CD4-positive, alpha-beta memory T cell (primary cell): Measurements from ENCODE around the gene SLX9. TPM values are rescaled to one million over a fixed set of nuclear protein-coding genes. Genes with fewer than 3 reads are reported as not detected.
A peak's percentile ranks its signal among the peaks of the same experiment; 100 is the strongest.

ENCODE experiments used
- CTCF ChIA-PET: fragments of 350-600 bp; sonication (Branson Sonifier 250); formaldehyde crosslinking; loops from one replicate; lab custom pipeline; 2021; ENCODE audit warnings: inconsistent platforms; ENCODE audit not compliant: partially characterized antibody; lab: Charles Lee
- POLR2A ChIA-PET: fragments of 350-600 bp; sonication (Branson Sonifier 250); formaldehyde crosslinking; loops from one replicate; lab custom pipeline; 2021; ENCODE audit not compliant: partially characterized antibody; lab: Charles Lee
- DNase-seq, 5 donors: peaks; one replicate each; pipeline versions ENCODE4 v3.0.0 to v3.0.0-alpha.2; 2020 to 2022; ENCODE audit warnings: mixed read lengths in 1 of 5
- H3K27ac ChIP-seq: one replicate; pipeline ENCODE4 v1.7.0; 2013; ENCODE audit warnings: low read depth, low read length
- H3K27me3 ChIP-seq: 2 replicates; pipeline ENCODE4 v1.7.0; 2013; ENCODE audit warnings: mild to moderate bottlenecking, low read length, moderate library complexity; ENCODE audit not compliant: insufficient read depth
- H3K36me3 ChIP-seq: 2 replicates; pipeline ENCODE4 v1.7.0; 2013; ENCODE audit warnings: mild to moderate bottlenecking, low read length, moderate library complexity; ENCODE audit not compliant: insufficient read depth
- H3K4me1 ChIP-seq: 2 replicates; pipeline ENCODE4 v1.7.0; 2013; ENCODE audit warnings: mild to moderate bottlenecking, low read length, moderate library complexity; ENCODE audit not compliant: insufficient read depth
- H3K4me3 ChIP-seq, 2 donors: one replicate each; pipeline ENCODE4 v1.7.0; 2013; ENCODE audit warnings: low read length in 2 of 2, mild to moderate bottlenecking in 1 of 2
- H3K9me3 ChIP-seq, 2 donors: one replicate each; pipeline ENCODE4 v1.7.0; 2013; ENCODE audit warnings: low read length in 2 of 2, control low read depth in 1 of 2; ENCODE audit not compliant: control insufficient read depth in 1 of 2
- H3K27ac Mint-ChIP-seq, 7 donors: one replicate each; pipeline ENCODE4 v1.8.0; 2020 to 2021; ENCODE audit warnings: mixed read lengths in 7 of 7, mild to moderate bottlenecking in 6 of 7, inconsistent platforms in 3 of 7, moderate library complexity in 3 of 7
- H3K27me3 Mint-ChIP-seq, 2 donors: one replicate each; pipeline ENCODE4 v1.8.0; 2020 to 2021; ENCODE audit warnings: mixed read lengths in 2 of 2
- H3K36me3 Mint-ChIP-seq, 2 donors: one replicate each; pipeline ENCODE4 v1.8.0; 2020 to 2021; ENCODE audit warnings: mixed read lengths in 2 of 2, inconsistent platforms in 1 of 2, mild to moderate bottlenecking in 1 of 2
- H3K4me1 Mint-ChIP-seq, 4 donors: one replicate each; pipeline ENCODE4 v1.8.0; 2020 to 2021; ENCODE audit warnings: mixed read lengths in 4 of 4, mild to moderate bottlenecking in 1 of 4
- H3K4me3 Mint-ChIP-seq, 8 donors: one replicate each; pipeline ENCODE4 v1.8.0; 2020 to 2021; ENCODE audit warnings: mixed read lengths in 8 of 8, mild to moderate bottlenecking in 7 of 8, moderate library complexity in 6 of 8, inconsistent platforms in 3 of 8
- H3K9me3 Mint-ChIP-seq, 8 donors: one replicate each; pipeline ENCODE4 v1.8.0; 2020 to 2021; ENCODE audit warnings: mixed read lengths in 8 of 8, mild to moderate bottlenecking in 5 of 8, inconsistent platforms in 3 of 8, moderate library complexity in 1 of 8
- intact Hi-C: fragments of 100-400 bp; cut with micrococcal nuclease; formaldehyde crosslinking; loops from one replicate; pipeline ENCODE4 v1.15.1; 2023
- polyA plus RNA-seq, 2 donors: library from polyadenylated mRNA; unstranded; fragments of 300-500 nt; fragmentation: Illumina TruSeq; gene quantifications; one replicate each; pipeline ENCODE4 v1.2.3, GENCODE V29; 2021
- total RNA-seq, 2 experiments: library from RNA; stranded (reverse); gene quantifications; one replicate each; pipeline ENCODE4 v1.2.3, GENCODE V29; 2021

The SLX9 gene
- total and polyA plus RNA-seq, 4 experiments from 2014 or later: 9.4 to 21.6 (median 15.4) TPM

- H3K4me3 Mint-ChIP-seq: no peak overlapping the region
- intact Hi-C loops: no loop called here
- Histone ChIP-seq H3K27ac (no peak overlapping the region), H3K4me3 (no peak overlapping the region), H3K27me3 (no peaks in the 10 kb centered on the region), H3K36me3 (peaks cover 10% of the 10 kb centered on the region), H3K4me1 (peaks cover 8% of the 10 kb centered on the region), H3K9me3 (no peaks in the 10 kb centered on the region)
- POLR2A ChIA-PET: no interaction called here
- no peaks in the 10 kb centered on the region for H3K9me3 Mint-ChIP-seq
- H3K27me3 Mint-ChIP-seq: no peaks in the 10 kb centered on the region
- H3K4me1 Mint-ChIP-seq: peaks cover 4 to 18% (median 9%) of the 10 kb centered on the region in 4 donors
- DNase-seq: no peak
- H3K36me3 Mint-ChIP-seq: peaks cover 13 to 31% of the 10 kb centered on the region in 2 donors
- CTCF ChIA-PET: interaction anchor here (14.6 to 16.7 kb wide), 2 partner anchors 174 to 185 kb away, joined by 252 to 363 read pairs; no protein-coding TSS in a partner anchor
- no peak overlapping the region for H3K27ac Mint-ChIP-seq
Measured at GRCh38 chr21:44954281-44954771, 14.5 kb downstream of the SLX9 start.

- Mint-ChIP-seq H3K27ac (peak overlapping the region in 1 of 7 donors; percentile 18), H3K4me3 (no peak overlapping the region), H3K9me3 (no peaks in the 10 kb centered on the region), H3K27me3 (no peaks in the 10 kb centered on the region), H3K36me3 (peaks cover 14 to 28% of the 10 kb centered on the region in 2 donors), H3K4me1 (peaks cover 2 to 10% (median 3%) of the 10 kb centered on the region in 4 donors)
- Histone ChIP-seq H3K9me3 (no peaks in the 10 kb centered on the region), H3K27me3 (no peaks in the 10 kb centered on the region), H3K27ac (no peak overlapping the region), H3K36me3 (peaks cover 10% of the 10 kb centered on the region), H3K4me3 (no peak overlapping the region), H3K4me1 (no peaks in the 10 kb centered on the region)
- no peak for DNase-seq
- ChIA-PET POLR2A (no interaction called here), CTCF (interaction anchor here (0.8 to 16.7 kb wide), 4 partner anchors 162 to 183 kb away, joined by 3 to 363 read pairs (median 4); no protein-coding TSS in a partner anchor)
- intact Hi-C loops: no loop called here
Measured at GRCh38 chr21:44955141-44955797, 15.4 kb downstream of the SLX9 start.

- H3K9me3 ChIP-seq: no peaks in the 10 kb centered on the region
- no peaks in the 10 kb centered on the region for H3K4me1 ChIP-seq
- no peak for DNase-seq
- Mint-ChIP-seq H3K4me1 (peaks cover 2 to 8% (median 3%) of the 10 kb centered on the region in 4 donors), H3K4me3 (no peak overlapping the region), H3K27ac (peak overlapping the region in 1 of 7 donors; percentile 18), H3K27me3 (no peaks in the 10 kb centered on the region), H3K36me3 (peaks cover 19 to 32% of the 10 kb centered on the region in 2 donors), H3K9me3 (no peaks in the 10 kb centered on the region)
- peaks cover 10% of the 10 kb centered on the region for H3K36me3 ChIP-seq
- H3K27ac ChIP-seq: no peak overlapping the region
- no peak overlapping the region for H3K4me3 ChIP-seq
- ChIA-PET POLR2A (no interaction called here), CTCF (interaction anchor here (1.0 to 16.7 kb wide), 3 partner anchors 173 to 182 kb away, joined by 3 to 363 read pairs (median 4); no protein-coding TSS in a partner anchor)
- intact Hi-C loops: no loop called here
- no peaks in the 10 kb centered on the region for H3K27me3 ChIP-seq
Measured at GRCh38 chr21:44955798-44956175, 16.0 kb downstream of the SLX9 start.

- ChIA-PET CTCF (interaction anchor here (1.0 to 16.7 kb wide), 2 partner anchors 172 to 180 kb away, joined by 3 to 363 read pairs; no protein-coding TSS in a partner anchor), POLR2A (no interaction called here)
- H3K4me1 ChIP-seq: no peaks in the 10 kb centered on the region
- no peak overlapping the region for H3K4me3 ChIP-seq
- no peak overlapping the region for H3K27ac Mint-ChIP-seq
- no peaks in the 10 kb centered on the region for H3K9me3 ChIP-seq
- no peak for DNase-seq
- H3K9me3 Mint-ChIP-seq: no peaks in the 10 kb centered on the region
- intact Hi-C loops: no loop called here
- H3K27me3 Mint-ChIP-seq: no peaks in the 10 kb centered on the region
- no peak overlapping the region for H3K4me3 Mint-ChIP-seq
- H3K4me1 Mint-ChIP-seq: peaks cover 2 to 8% (median 3%) of the 10 kb centered on the region in 4 donors
- H3K27me3 ChIP-seq: no peaks in the 10 kb centered on the region
- H3K36me3 Mint-ChIP-seq: peaks cover 23 to 34% of the 10 kb centered on the region in 2 donors
- H3K27ac ChIP-seq: no peak overlapping the region
- peaks cover 5% of the 10 kb centered on the region for H3K36me3 ChIP-seq
Measured at GRCh38 chr21:44956356-44957046, 16.7 kb downstream of the SLX9 start.

- H3K36me3 ChIP-seq: peaks cover 4% of the 10 kb centered on the region
- intact Hi-C loops: no loop called here
- no peaks in the 10 kb centered on the region for H3K27me3 Mint-ChIP-seq
Measured at GRCh38 chr21:44957047-44957831, 17.4 kb downstream of the SLX9 start.

GRCh38 chr21:44957901-44958451 lies 18.1 kb downstream of the SLX9 start:
- H3K27me3 ChIP-seq: no peaks in the 10 kb centered on the region
- Mint-ChIP-seq H3K36me3 (peaks cover 32 to 38% of the 10 kb centered on the region in 2 donors), H3K4me3 (no peak overlapping the region), H3K27ac (peak overlapping the region in 1 of 7 donors; percentile 41), H3K9me3 (no peaks in the 10 kb centered on the region), H3K27me3 (no peaks in the 10 kb centered on the region), H3K4me1 (peaks cover 4 to 5% (median 5%) of the 10 kb centered on the region in 4 donors)
- no peaks in the 10 kb centered on the region for H3K4me1 ChIP-seq
- CTCF ChIA-PET: interaction anchor here (0.8 to 2.2 kb wide), 3 partner anchors 8 to 180 kb away, joined by 3 to 10 read pairs (median 4); no protein-coding TSS in a partner anchor
- no peak overlapping the region for H3K27ac ChIP-seq
- DNase-seq: no peak
- peaks cover 4% of the 10 kb centered on the region for H3K36me3 ChIP-seq
- POLR2A ChIA-PET: no interaction called here
- no peaks in the 10 kb centered on the region for H3K9me3 ChIP-seq
- H3K4me3 ChIP-seq: no peak overlapping the region
- intact Hi-C loops: no loop called here

More at GRCh38 chr21:44957047-44957831, 17.4 kb downstream of the SLX9 start:
- CTCF ChIA-PET: interaction anchor here (1.8 to 2.2 kb wide), 2 partner anchors 171 to 180 kb away, joined by 4 to 10 read pairs; no protein-coding TSS in a partner anchor
- Mint-ChIP-seq H3K36me3 (peaks cover 27 to 37% of the 10 kb centered on the region in 2 donors), H3K4me1 (peaks cover 2 to 8% (median 4%) of the 10 kb centered on the region in 4 donors), H3K9me3 (no peaks in the 10 kb centered on the region), H3K4me3 (no peak overlapping the region), H3K27ac (peak overlapping the region in 1 of 7 donors; percentile 41)
- Histone ChIP-seq H3K27me3 (no peaks in the 10 kb centered on the region), H3K4me1 (no peaks in the 10 kb centered on the region), H3K9me3 (no peaks in the 10 kb centered on the region), H3K27ac (no peak overlapping the region), H3K4me3 (no peak overlapping the region)
- no peak for DNase-seq
- POLR2A ChIA-PET: no interaction called here
